HCT116 (cell line): ENCODE measurements around the gene EIF5A2.

Experiments used
- EZH2 ChIP-seq: fragments of 200-600 bp; sonication (generic); IDR thresholded peaks from 2 replicates; pipeline ENCODE4 v1.6.1; 2017; ENCODE audit warnings: antibody characterized with exemption, mixed run types
- SRF ChIP-seq: IDR thresholded peaks from 2 replicates; pipeline ENCODE4 v1.6.1; 2012; ENCODE audit warnings: low read depth
- TF ChIP-seq, protein P1 (sequence below), 3 experiments: fragments of 200-600 bp in 1 of 3; sonication (generic) in 1 of 3; IDR thresholded peaks in 2 of 3; conservative IDR thresholded peaks in 1 of 3; 2 replicates each; pipeline ENCODE4 v1.5.1; 2012 to 2017; ENCODE audit warnings: low read depth in 2 of 3, low read length in 2 of 3, antibody characterized with exemption in 1 of 3, borderline replicate concordance in 1 of 3, control low read depth in 1 of 3, mild to moderate bottlenecking in 1 of 3, mixed read lengths in 1 of 3, mixed run types in 1 of 3, moderate library complexity in 1 of 3; ENCODE audit not compliant: insufficient read depth in 1 of 3

- TF ChIP-seq EZH2 = no peak
- no peak for TF ChIP-seq SRF
- TF ChIP-seq, protein P1, sequence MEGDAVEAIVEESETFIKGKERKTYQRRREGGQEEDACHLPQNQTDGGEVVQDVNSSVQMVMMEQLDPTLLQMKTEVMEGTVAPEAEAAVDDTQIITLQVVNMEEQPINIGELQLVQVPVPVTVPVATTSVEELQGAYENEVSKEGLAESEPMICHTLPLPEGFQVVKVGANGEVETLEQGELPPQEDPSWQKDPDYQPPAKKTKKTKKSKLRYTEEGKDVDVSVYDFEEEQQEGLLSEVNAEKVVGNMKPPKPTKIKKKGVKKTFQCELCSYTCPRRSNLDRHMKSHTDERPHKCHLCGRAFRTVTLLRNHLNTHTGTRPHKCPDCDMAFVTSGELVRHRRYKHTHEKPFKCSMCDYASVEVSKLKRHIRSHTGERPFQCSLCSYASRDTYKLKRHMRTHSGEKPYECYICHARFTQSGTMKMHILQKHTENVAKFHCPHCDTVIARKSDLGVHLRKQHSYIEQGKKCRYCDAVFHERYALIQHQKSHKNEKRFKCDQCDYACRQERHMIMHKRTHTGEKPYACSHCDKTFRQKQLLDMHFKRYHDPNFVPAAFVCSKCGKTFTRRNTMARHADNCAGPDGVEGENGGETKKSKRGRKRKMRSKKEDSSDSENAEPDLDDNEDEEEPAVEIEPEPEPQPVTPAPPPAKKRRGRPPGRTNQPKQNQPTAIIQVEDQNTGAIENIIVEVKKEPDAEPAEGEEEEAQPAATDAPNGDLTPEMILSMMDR (IDR thresholded peaks at IDR 0.05 in 2 of 3, conservative IDR thresholded peaks at IDR 0.05 in 1 of 3; ENCODE audit: borderline replicate concordance in 1 of 3, insufficient read depth in 1 of 3, low read depth in 2 of 3, low read length in 2 of 3) = no peak
Observed at GRCh38 chr3:170914212-170914611, 5.8 kb upstream of the EIF5A2 start.
